A549 treated with AZD9567 at 1 μM for 4 hours (cell line): Measurements from ENCODE around the gene CEACAM4. TPM values are rescaled to one million over a fixed set of nuclear protein-coding genes. Genes with fewer than 3 reads are reported as not detected.

ENCODE experiments used
- total RNA-seq: library from RNA; stranded (reverse); fragments of 200-300 nt; extraction: Qiagen RNA extraction; gene quantifications from 5 replicates; pipeline ENCODE4 v1.2.3, GENCODE V29; 2022; ENCODE audit not compliant: insufficient read depth

Gene CEACAM4
- total RNA-seq: not detected in 5 replicates

DNA sequence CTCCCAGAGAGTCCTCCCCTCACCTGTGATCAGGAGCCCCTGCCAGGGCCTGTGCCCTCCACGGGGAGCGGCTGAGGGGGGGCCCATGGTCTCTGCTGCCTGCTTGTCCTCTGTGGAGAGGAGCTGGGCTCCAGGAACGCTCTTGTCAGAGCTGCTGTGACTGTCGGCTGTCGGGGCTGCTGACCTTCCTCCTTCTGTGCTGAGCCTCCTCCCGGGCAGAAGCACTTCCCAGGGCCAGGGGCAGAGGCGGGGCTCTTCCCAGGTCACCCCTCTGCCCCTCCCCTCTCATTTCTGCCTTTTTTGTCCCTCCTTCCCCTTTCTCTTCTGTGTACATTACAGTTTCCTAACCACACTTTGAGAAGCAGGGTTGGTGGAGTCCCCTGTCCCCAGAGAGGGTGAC is at the start of gene CEACAM4:
Gene CEACAM4 (minus strand): TSS at position 198 of the 400 bp plus-strand sequence. CDS start 111 bp downstream, at position 87.

DNA sequence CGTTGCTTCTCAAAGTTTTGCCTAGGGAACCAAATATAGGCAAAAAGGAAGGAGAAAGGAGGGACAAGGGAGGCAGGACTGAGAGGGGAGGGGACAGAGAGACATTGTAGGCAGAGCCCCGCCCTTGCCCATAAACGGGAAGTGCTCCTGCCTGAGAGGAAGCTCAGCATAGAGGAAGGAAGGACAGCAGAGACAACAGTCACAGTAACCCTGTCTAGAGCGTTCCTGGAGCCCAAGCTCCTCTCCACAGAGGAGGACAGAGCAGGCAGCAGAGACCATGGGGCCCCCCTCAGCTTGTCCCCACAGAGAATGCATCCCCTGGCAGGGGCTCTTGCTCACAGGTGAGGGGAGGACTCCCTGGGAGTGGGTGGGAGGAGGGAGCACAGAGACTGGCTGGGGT is 50.9 kb downstream of the CEACAM4 start, which contains the start of gene CEACAM21:
Gene CEACAM21 (plus strand): TSS at position 169 of the 400 bp plus-strand sequence. CDS start 109 bp downstream, at position 278.

Other genes starting within 250 kb of the CEACAM4 start
- gene EXOSC5, start 229.7 kb downstream of the CEACAM4 start, total RNA-seq: 91.9 to 105 TPM (median 97.6 TPM) in 5 replicates
- gene BCKDHA, start 229.3 kb downstream of the CEACAM4 start, total RNA-seq: 35.7 to 56.2 TPM (median 46.7 TPM) in 5 replicates
- 0.09 to 0.15 TPM (median 0.09 TPM) in 3 of 5 replicates, not detected in the others for gene B3GNT8, start 199.7 kb downstream of the CEACAM4 start, total RNA-seq
- gene DMAC2, start 187.2 kb downstream of the CEACAM4 start, total RNA-seq: 101 to 123 TPM (median 113 TPM) in 5 replicates
- gene ERICH4, start 183.9 kb downstream of the CEACAM4 start, total RNA-seq: not detected in 5 replicates
- not detected in 5 replicates for gene CEACAM21, start 50.9 kb downstream of the CEACAM4 start, total RNA-seq
- gene CEACAM7, start 61.2 kb upstream of the CEACAM4 start, total RNA-seq: 0.14 TPM in 1 of 5 replicates, not detected in the others
- 1.5 to 2.3 TPM (median 1.7 TPM) in 5 replicates for gene CEACAM5, start 81.6 kb upstream of the CEACAM4 start, total RNA-seq
- gene CEACAM6, start 128.5 kb upstream of the CEACAM4 start, total RNA-seq: 13.3 to 24.9 TPM (median 18.9 TPM) in 5 replicates
- not detected in 5 replicates for gene CEACAM3, start 169.5 kb upstream of the CEACAM4 start, total RNA-seq
- not detected in 5 replicates for gene LYPD4, start 217.6 kb upstream of the CEACAM4 start, total RNA-seq
- not detected in 5 replicates for gene DMRTC2, start 218.0 kb upstream of the CEACAM4 start, total RNA-seq
- gene RPS19, start 233.2 kb upstream of the CEACAM4 start, total RNA-seq: 7,692 to 10,068 TPM (median 9,223 TPM) in 5 replicates